ENCODE data around the gene NEUROG1.

DNA sequence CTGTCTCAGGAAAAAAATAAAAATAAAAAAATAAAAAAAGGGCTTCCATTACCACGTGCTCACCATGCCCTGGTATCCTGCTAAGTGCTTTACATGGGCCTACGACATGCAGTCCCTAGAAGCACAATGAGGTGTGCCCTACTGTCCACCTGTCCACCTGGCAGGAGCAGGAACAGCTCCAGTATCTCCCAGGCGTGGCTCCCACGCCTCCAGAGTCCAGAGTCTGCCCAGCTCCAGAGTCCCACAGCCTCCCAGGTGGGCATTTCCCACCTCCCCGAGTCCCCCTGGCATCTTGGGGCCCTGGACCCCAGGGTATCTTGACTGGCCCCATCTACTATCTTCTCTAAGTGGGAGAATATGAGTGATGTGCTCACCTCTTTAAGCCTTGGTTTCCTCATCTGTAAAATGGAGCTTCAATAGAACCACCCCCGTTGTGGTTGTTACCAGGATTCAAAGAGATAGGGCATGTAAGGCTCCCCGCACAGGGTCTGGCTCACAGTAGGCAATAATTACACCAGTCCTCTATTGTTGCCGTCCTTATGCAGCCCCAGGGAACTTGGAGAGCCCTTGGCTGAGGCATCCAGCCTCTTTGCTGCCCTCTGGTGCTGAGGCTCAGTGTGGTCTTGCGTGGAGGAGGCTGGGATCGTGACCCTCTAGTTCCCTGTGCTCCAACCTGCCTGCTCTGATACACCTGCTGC lies 34.1 kb upstream of the NEUROG1 start:
- TF ChIP-seq, protein P1, sequence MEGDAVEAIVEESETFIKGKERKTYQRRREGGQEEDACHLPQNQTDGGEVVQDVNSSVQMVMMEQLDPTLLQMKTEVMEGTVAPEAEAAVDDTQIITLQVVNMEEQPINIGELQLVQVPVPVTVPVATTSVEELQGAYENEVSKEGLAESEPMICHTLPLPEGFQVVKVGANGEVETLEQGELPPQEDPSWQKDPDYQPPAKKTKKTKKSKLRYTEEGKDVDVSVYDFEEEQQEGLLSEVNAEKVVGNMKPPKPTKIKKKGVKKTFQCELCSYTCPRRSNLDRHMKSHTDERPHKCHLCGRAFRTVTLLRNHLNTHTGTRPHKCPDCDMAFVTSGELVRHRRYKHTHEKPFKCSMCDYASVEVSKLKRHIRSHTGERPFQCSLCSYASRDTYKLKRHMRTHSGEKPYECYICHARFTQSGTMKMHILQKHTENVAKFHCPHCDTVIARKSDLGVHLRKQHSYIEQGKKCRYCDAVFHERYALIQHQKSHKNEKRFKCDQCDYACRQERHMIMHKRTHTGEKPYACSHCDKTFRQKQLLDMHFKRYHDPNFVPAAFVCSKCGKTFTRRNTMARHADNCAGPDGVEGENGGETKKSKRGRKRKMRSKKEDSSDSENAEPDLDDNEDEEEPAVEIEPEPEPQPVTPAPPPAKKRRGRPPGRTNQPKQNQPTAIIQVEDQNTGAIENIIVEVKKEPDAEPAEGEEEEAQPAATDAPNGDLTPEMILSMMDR (IDR thresholded peaks at IDR 0.05), result peak in 5 of 7 experiments; percentile 8 to 44 (median 24)
- no peak for TF ChIP-seq POLR2A (IDR thresholded peaks at IDR 0.05)

Data from body of pancreas (tissue), 4 donors.